ENCODE data around the gene BTBD18. TPM values are rescaled to one million over a fixed set of nuclear protein-coding genes. Genes with fewer than 3 reads are reported as not detected.

Gene BTBD18
- not detected for total RNA-seq
- polyA plus RNA-seq: under 1 TPM in 1 of 3 donors, not detected in 2; 0.03 TPM
- long read RNA-seq, donor 1: 0 reads
- long read RNA-seq, donor 2, partial matches to known transcripts: 0 of 1 reads
- long read RNA-seq, donor 2, other reads (novel, unspliced or antisense): 1 of 1 reads

GRCh38 chr11:57751676-57752253 lies at the start of gene BTBD18:
Gene BTBD18 (minus strand): TSS chr11:57751819. CDS start chr11:57751188, 631 bp downstream.
- peak; percentile 40 for TF ChIP-seq CTCF (IDR thresholded peaks at IDR 0.05)
- no peak within 1 kb of the TSS for H3K27ac ChIP-seq
- H3K4me3 ChIP-seq: no peak within 1 kb of the TSS
- ATAC-seq: peak; percentile 51 to 74 (median 62)
- peaks cover 2 to 31% of the 10 kb centered on the region in 2 donors for H3K36me3 ChIP-seq (ENCODE audit: insufficient read depth in 1 of 2, low read depth in 1 of 2)
- intact Hi-C loops (cut with DNase I): loop anchor here in 1 of 2 donors (2.0 kb wide), 1 partner anchor 49 kb away; no protein-coding TSS in a partner anchor
- WGBS, 3 donors: 50 to 53% (median 51%) methylated on average over 10 of the region's 10 CpGs
- H3K9me3 ChIP-seq: no peaks in the 10 kb centered on the region
- no peaks in the 10 kb centered on the region for H3K4me1 ChIP-seq
- DNase-seq: no peak
- H3K27me3 ChIP-seq (ENCODE audit: insufficient read depth in 3 of 3, low read length in 2 of 3): no peaks in the 10 kb centered on the region

GRCh38 chr11:57801183-57801485 lies 49.5 kb upstream of the BTBD18 start:
- intact Hi-C loops (cut with DNase I): loop anchor here (2.0 to 5.0 kb wide), 3 partner anchors 39 to 711 kb away; partner anchors contain the start of genes BTBD18 (in 1 of the 2) and CTNND1 (in 1 of the 2)
- no peaks in the 10 kb centered on the region for H3K27me3 ChIP-seq (ENCODE audit: insufficient read depth in 3 of 3, low read length in 2 of 3)
- H3K4me1 ChIP-seq: peaks cover 39% of the 10 kb centered on the region
- H3K27ac ChIP-seq: peak overlapping the region; percentile 64
- peaks cover 17 to 80% of the 10 kb centered on the region in 2 donors for H3K36me3 ChIP-seq (ENCODE audit: insufficient read depth in 1 of 2, low read depth in 1 of 2)
- DNase-seq (no peak), ATAC-seq (no peak)
- no peak overlapping the region for H3K4me3 ChIP-seq
- TF ChIP-seq CTCF (IDR thresholded peaks at IDR 0.05): no peak
- no peaks in the 10 kb centered on the region for H3K9me3 ChIP-seq

- peaks cover 37% of the 10 kb centered on the region for H3K4me1 ChIP-seq
- H3K36me3 ChIP-seq (ENCODE audit: insufficient read depth in 1 of 2, low read depth in 1 of 2): peaks cover 17 to 81% of the 10 kb centered on the region in 2 donors
- WGBS, 3 donors: 46 to 51% (median 50%) methylated on average over 4 of the region's 4 CpGs
- no peak overlapping the region for H3K4me3 ChIP-seq
- DNase-seq (no peak), ATAC-seq (peak; percentile 80 to 89 (median 82))
- H3K27me3 ChIP-seq (ENCODE audit: insufficient read depth in 3 of 3, low read length in 2 of 3): no peaks in the 10 kb centered on the region
- H3K27ac ChIP-seq: peak overlapping the region; percentile 64
- H3K9me3 ChIP-seq: no peaks in the 10 kb centered on the region
- intact Hi-C loops (cut with DNase I): loop anchor here (1.0 to 5.0 kb wide), 4 partner anchors 38 to 712 kb away; partner anchors contain the start of genes BTBD18 (in 1 of the 2) and CTNND1 (in 1 of the 2)
- peak; percentile 91 for TF ChIP-seq CTCF (IDR thresholded peaks at IDR 0.05)
Measured at GRCh38 chr11:57800444-57801182, 49.0 kb upstream of the BTBD18 start.

GRCh38 chr11:57798905-57799559 lies 47.4 kb upstream of the BTBD18 start:
- WGBS, 3 donors: 8 to 13% (median 9%) methylated on average over 1 of the region's 1 CpG
- Histone ChIP-seq H3K9me3 (no peaks in the 10 kb centered on the region), H3K27ac (peak overlapping the region; percentile 64), H3K4me1 (peaks cover 37% of the 10 kb centered on the region), H3K4me3 (no peak overlapping the region), H3K27me3 (ENCODE audit: insufficient read depth in 3 of 3, low read length in 2 of 3) (no peaks in the 10 kb centered on the region), H3K36me3 (ENCODE audit: insufficient read depth in 1 of 2, low read depth in 1 of 2) (peaks cover 17 to 81% of the 10 kb centered on the region in 2 donors)
- intact Hi-C loops (cut with DNase I): loop anchor here in 1 of 2 donors (10.0 kb wide), 1 partner anchor 54 kb away; the partner anchor contains the start of gene SELENOH
- ATAC-seq: peak; percentile 45 to 53 (median 46)
- DNase-seq: no peak
- no peak for TF ChIP-seq CTCF (IDR thresholded peaks at IDR 0.05)
